NCI-H1694 treated with DMSO at 0.1 percent for 48 hours (cell line): ENCODE results near the gene CTRL.
"Not testable (repeated sequence)": the region's sequence is repeated elsewhere in the genome, so short reads cannot be mapped to it uniquely, and the experiment has no call there.

Experiments used
- DNase-seq: peaks from one replicate; lab custom pipeline; 2025; lab: John Stamatoyannopoulos, UW

The CTRL gene

GRCh38 chr16:67940446-67941089, 8.9 kb upstream of the CTRL start:
- DNase-seq, result no peak

DNA sequence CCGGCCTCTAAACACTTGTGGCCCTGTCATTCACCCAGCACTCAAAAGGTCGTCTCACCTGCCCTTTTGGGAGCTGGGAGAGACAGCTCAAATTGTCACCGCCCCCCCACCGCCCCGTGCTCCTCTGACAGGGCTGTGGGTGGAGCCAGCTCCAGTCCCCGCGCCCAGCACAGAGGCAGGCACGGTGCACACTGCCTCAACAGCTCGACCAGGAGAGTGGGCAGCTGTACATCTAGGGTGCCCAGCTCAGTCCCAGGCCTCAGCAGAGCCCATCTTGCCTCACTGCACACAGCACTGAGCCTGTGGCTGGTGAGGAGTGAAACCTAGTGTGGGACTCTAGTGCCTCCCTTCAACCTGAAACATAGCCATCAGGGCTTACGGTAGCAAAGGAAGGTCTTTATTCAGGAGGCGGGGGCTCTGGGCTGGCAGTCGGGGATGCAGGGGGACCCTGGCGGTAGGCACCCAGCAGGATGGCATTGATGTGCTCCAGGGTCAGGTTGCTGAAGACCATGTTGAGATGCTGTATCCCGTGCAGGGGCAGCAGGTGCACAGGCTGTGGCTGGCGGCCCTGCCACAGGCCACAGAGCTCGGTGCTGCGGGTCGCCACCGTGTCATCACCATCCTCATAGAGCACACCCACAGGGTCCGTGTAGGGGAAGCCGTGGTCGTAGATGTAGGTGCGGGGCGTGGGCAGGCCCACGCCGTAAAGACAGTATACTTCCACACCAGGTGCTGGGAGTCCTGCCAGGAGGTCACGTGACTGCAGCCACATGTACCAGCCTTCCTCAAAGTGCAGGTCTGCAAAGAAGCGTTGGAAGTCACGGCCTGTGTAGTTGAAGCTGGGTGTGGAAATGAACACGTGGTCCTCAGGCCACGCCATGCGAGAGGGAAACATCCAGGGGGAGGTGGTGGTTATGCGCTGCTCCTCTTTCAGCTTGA, 8.1 kb upstream of the CTRL start:
- no peak for DNase-seq

- not testable (repeated sequence) for DNase-seq
These were observed 6.1 kb upstream of the CTRL start for GRCh38 chr16:67937713-67938112.

- no peak for DNase-seq
These were observed 5.4 kb upstream of the CTRL start for GRCh38 chr16:67936880-67937605.

DNA sequence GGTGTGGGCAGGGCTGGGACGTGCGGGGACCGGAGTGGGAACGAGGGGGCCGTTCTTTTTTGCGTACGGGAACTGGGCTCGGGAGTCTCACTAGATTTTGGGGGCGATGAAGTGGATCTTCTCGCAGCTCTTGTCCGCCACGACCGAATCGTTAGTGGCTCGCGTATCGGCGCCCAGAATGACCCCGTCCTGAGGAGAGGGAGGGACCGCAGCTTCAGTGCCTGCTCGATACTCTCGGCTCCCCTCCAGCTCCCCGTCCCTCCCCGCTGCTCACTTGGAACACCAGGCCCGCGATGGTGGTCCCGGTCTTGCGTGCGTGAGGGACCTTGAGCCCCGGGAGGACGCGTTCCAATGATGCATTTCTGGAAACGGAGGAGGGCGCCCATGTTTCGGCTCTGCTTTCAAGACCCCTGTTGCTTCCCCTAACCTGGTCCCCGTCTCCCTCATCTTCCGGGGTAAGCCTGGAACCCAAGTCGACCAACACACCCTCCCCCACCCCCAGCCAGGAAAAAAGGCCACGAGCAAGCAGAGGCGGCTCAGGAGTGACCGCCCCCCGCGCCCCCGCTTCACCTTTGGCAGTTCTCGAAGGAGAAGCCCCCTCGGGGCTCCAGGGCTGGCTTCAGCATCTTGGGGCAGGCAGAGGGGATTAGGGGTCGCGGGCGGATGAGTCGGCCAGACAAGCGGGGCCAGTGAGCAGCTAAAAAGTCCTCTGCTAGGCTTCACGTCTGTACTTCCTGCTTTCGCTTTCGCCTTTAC, 4.6 kb upstream of the CTRL start, which contains the start of gene PSMB10:
PSMB10 (minus strand) TSS at position 727 of the 756 bp plus-strand sequence; CDS start at position 626, 101 bp downstream.
- DNase-seq, result peak; percentile 11

DNA sequence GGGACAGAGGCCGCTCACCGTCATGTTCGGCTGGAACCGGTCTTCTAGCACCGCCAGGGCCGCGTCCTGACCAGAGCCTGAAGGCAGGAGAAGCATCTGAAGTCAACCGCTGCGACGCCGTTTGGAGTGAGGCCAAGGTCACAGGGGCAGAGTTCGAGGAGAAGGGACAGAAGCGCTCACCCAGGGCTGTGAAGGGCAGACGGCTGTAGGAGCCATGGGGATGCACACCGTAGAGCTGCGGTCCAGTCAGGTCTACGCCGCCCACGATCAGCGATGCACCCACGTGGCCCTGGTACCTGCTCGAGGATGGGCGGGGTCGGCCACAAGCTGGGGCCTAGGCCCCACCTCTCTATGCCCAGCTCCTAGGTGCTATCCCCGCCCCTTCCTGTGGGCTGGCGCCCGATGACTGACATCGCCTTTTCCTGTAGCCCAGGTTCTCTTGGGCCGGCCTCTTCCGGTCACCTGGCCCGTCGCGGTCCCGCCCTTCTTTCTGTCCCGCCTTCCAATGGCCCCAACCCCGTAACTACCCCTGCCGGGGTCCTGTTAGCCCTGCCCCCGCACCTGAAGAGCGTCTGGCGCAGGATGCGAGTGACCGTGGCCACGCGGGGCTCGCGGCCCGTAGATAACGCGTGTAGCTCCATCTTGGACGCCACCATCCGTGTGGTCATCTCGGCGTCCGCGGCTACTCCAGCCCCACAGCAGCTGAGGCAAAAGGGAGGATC, 3.9 kb upstream of the CTRL start:
- DNase-seq, result peak; percentile 90

DNA sequence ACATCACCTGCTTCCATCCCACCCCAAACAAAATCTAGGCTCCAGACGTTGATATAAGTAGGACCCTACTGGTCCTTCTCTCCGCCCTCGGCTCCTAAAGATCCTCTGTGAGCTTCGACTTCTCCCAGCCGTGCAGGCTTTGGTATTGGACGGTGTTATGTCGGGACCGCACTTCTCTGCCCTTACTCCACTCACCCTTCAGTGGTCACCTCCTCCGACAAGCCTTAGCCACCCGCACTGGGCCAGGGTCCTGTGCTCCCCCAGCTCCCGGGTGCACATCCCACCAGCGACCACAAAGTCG, 3.4 kb upstream of the CTRL start:
- no peak for DNase-seq

GRCh38 chr16:67934306-67935100, 2.8 kb upstream of the CTRL start:
- no peak for DNase-seq

GRCh38 chr16:67933805-67934204, 2.1 kb upstream of the CTRL start:
- no peak for DNase-seq

DNA sequence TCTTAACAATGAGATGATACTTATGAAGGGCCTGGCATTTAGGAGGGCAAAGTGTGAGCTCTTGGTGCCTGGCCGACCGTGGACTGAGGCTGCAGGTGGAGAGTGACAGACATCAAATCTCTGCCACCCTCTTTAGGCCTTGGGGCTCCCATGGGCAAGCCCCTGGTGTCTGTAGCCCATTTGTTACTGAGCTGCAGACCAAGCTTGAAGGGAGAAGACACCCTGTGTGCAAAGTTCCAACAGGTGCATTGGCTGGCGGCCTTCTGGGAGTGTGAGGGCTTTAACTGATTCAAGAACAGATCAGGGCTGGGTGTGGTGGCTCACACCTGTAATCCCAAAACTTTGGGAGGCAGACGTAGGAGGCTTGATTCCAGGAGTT, 789 bp upstream of the CTRL start:
- DNase-seq, result no peak

DNA sequence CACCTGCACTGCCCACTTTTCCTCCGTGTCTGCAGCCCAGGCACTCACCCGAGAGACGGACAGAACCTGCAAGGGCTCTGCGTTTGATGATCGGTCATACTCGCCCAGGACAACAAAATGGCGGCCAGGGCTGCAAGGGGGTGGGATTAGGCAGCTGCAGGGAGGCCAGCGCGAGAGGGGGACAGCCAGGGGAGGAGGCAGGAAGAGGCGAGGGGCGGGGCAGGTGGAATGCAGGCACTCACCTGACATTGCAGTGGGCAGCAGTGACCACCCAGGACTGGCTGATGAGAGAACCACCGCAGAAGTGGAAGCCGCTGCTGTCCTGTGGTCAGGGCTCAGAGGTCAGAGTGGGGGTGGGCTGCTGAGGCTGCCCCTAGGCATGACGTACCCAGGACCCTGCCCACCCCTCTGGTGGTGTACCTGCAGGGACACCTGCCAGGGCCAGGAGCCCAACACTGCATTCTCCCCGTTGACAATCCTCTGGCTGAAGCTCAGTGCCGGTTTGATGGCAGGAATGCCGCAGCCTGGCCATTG, 917 bp downstream of the CTRL start:
- DNase-seq, result no peak

GRCh38 chr16:67930191-67930590, 1.5 kb downstream of the CTRL start:
- no peak for DNase-seq

DNA sequence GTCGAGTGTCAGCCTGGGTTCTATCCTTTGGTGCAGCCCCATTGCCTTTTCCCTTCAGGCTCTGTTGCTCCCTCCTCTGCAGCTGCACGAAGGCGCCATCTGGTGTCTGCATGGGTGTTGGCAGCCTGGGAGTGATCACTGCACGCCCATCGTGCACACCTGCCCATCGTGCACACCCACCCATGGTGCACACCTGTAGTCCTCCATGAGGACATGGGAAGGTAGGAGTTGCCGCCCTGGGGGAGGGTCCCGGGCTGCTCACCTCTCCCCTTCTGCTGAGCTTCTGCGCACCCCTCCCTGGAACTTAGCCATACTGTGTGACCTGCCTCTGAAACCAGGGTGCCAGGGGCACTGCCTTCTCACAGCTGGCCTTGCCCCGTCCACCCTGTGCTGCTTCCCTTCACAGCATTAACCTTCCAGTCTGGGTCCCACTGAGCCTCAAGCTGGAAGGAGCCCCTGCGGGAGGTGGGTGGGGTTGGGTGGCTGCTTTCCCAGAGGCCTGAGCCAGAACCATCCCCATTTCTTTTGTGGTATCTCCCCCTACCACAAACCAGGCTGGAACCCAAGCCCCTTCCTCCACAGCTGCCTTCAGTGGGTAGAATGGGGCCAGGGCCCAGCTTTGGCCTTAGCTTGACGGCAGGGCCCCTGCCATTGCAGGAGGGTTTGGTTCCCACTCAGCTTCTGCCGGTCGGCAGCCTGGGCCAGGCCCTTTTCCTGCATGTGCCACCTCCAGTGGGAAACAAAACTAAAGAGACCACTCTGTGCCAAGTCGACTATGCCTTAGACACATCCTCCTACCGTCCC, 2.9 kb downstream of the CTRL start:
- peak; percentile 46 for DNase-seq

DNA sequence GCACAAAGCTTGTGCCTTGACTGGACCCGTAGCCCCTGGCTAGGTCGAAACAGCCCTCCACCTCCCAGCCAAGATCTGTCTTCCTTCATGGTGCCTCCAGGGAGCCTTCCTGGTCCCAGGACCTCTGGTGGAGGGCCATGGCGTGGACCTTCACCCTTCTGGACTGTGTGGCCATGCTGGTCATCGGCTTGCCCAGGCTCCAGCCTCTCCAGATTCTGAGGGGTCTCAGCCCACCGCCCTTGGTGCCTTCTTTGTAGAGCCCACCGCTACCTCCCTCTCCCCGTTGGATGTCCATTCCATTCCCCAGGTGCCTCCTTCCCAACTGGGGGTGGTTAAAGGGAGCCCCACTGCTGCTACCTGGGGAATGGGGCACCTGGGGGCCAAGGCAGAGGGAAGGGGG, 3.5 kb downstream of the CTRL start:
- DNase-seq, result no peak

DNA sequence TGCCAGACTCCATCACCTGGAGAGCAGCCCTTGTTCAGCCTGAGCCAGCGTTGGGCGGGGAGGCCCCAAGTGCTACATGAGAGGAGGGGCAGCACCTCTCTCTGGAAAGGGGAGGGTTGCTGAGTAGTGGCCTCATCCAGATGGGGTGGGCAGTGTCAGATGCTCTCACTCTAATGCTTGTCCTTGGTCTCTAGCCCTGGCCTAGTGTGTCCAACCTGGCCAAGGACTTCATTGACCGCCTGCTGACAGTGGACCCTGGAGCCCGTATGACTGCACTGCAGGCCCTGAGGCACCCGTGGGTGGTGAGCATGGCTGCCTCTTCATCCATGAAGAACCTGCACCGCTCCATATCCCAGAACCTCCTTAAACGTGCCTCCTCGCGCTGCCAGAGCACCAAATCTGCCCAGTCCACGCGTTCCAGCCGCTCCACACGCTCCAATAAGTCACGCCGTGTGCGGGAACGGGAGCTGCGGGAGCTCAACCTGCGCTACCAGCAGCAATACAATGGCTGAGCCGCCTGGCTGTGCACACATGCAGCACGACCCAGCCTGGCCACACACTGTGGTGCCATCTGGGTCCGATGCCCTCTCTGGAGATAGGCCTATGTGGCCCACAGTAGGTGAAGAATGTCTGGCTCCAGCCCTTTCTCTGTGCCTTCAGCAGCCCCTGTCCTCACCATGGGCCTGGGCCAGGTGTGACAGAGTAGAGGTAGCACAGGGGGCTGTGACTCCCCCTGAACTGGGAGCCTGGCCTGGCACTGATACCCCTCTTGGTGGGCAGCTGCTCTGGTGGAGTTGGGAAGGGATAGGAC, 4.3 kb downstream of the CTRL start:
- DNase-seq, result no peak

DNA sequence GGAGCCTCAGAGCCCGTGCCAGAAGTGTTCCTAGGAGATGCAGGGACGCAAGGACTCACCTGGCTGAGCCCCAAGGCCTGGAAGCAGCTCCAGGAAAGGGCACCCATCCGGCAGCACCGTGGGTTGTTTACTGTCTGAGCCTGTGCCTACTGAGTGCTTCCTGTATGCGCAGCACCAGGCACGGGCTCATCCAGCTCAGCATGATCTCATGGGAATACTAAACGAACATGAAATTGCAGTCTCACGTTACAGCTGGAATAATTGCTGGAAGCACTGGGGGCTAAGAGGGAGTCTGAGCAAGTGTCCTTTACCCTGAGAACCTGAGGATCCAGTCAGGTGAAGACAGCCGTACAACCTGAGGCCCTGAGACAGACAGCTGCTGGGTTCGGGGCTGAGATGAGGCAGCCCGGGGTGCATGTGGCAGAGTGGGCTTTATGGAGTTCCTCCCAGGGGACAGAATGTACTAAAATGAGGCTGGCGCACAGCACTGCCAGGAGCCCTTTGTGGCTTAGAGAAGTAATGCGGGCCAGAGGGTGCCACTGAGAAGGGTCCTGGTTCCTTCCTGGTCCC, 5.4 kb downstream of the CTRL start:
- DNase-seq, result peak; percentile 44

DNA sequence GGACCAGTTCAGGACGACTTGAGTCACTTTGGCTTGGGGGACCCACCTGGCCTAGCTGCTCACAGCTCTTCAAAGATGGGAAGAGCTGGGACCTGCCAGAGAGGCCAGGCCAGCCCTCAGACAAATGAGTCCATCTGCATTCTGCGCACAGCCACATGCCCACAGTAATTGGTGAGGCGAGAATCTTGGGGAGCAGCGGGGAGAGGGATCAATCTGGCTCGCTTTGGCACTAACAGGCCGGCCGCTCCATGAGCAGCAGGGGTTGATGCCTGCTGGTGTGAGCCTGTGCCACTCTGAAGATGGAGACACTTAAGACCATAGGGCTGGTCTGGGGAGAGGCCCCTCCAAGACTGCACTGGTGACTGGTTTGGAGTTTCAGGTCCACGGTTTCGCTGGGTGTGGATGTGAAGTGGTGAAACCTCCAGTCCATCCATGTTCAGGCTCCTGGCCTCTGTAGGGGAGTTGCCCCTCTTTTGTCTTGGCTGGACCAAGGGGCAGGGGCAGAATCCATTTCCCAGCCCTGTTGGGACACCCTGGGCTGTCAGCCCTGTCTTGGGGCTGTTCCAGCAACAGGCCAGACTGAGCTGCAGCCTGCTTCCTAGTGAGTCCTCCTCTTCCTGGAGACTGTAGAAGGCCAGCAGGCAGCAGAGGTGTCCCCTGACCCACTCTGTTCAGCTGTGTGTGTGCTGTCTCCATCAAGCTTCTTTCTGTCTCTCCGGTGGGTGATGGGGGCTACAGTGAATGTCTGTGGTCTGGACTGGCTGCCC, 7.3 kb downstream of the CTRL start:
- no peak for DNase-seq
